GM18868 (cell line): ENCODE results near the gene SRGN.
"Not testable (repeated sequence)": the region's sequence is repeated elsewhere in the genome, so short reads cannot be mapped to it uniquely, and the experiment has no call there.

Experiments
- ATAC-seq: cut with Tn5 transposase; IDR thresholded peaks from one replicate; pipeline ENCODE4 v1.9.1; 2021; ENCODE audit warnings: mild to moderate bottlenecking, moderate library complexity; ENCODE audit not compliant: unreplicated experiment

The SRGN gene

DNA sequence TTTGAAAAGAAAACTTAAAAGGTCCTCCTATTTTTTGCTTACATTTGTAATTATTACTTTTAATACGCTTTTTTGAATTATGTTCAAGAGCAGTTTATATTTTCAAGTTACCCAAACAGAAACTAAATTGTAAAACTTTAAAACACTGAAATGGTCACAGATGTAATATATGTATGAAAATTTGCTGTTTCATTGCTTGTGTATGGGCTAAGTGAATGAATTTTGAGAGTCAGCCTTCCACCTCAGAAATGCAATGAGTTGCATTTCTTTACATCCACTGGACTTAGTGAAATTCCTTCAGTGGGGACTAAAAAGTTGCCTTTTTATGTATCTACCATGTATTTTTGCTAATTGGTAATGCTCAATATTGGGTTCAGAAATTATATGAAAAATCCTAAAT lies 37.7 kb downstream of the SRGN start:
- no peak for ATAC-seq

DNA sequence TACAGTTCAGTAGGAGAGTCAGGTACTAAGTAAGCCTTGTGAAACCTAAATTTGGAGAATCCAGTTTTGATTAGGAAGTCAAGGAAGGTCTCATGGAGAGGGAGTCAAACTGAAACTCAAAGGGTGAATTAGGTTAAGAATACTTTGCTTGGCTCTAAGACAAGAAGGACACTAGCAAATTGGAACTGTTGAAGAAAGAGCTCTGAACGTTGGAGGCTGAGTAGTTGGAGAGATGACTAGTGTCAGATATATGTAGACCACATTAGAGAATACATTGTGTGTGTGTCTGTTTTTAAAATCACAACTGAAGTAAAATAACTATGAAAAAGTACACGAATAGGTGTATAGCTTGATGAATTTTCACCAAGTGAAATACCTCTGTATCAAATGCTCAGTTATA lies 42.3 kb downstream of the SRGN start:
- ATAC-seq: no peak

DNA sequence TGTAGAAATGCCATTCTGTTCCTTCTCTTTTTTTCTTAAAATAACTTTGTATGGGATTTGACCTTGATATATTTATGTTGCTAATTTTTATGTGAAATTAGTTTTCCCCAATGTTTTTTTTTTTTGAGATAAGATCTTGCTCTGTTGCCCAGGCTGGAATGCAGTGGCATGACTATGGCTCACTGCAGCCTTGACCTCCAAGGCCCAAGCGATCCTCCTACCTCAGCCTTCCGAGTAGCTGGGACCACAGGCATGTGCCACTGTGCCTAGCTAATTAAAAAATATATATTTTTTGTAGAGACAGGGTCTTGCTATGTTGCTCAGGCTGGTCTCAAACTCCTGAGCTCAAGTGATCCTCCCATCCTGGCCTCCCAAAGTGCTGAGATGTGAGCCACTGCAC lies 52.1 kb downstream of the SRGN start:
- no peak for ATAC-seq

DNA sequence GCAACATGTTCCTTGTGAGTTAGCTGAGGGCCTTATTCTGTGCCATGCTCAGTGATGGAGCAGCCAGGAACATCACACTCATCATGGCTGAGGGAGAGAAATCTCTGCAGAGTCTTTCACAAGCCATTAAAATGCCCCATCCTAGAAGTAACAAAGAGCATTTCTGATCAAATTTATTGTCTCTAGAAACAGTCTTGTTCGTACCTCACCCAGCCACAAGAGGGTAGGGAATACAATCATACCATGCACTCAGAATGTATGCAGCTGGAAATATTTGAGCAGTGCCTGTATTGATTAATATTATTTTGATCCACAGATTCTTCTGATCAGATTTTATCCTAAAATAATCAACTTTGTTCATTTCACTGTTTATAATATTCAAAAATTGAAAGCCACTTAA lies 53.4 kb downstream of the SRGN start:
- no peak for ATAC-seq

DNA sequence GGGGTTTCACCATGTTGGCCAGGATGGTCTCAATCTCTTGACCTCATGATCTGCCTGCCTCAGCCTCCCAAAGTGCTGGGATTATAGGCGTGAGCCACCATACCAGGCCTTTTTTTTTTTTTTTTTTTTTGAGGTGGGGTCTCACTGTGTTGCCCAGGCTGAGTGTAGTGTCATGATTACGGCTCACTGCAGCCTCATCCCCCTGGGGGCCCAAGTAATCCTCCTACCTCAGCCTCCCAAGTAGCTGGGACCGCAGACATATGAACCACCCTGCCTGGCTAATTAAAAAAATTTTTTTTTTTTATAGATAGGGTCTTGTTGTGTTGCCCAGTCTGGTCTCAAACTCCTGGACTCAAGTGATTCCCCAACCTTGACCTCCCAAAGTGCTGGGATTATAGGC lies 54.2 kb downstream of the SRGN start:
- not testable (repeated sequence) for ATAC-seq

DNA sequence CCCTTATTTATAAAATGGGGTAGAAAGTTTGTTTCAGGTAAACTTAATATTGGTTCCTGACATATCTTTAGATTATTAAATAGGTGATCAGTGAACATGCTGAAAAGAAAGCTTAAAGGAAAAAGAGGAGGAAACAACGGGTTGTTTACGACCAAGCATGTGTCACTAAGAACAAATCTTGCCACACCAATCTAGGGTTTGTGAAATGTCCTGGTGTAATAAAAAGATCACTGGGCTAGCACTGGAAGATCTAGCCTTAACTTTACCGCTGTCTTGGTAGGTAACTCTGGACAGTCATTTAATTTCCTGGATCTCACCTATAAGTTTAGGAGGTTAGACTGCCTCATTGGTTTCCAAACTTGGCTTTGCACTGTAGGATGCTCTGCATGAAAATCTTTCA lies 55.1 kb downstream of the SRGN start:
- no peak for ATAC-seq

DNA sequence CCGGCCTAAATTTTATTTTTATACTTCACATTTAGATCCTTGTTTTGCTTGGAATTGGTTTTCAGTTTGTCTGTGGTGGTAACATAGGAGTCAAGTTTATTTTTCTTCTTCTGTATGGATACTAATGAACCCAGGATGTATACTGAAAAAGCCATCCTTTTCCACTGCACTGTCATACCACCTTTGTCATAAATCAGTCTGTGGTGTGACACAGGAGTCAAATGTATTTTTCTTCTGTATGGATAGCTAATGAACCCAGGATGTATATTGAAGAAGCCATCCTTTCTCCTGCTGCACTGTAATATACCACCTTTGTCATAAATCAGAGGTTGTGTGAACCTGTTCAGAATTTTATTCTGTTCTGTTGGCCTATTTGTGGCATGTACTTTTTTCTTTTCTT lies 57.4 kb downstream of the SRGN start:
- no peak for ATAC-seq

DNA sequence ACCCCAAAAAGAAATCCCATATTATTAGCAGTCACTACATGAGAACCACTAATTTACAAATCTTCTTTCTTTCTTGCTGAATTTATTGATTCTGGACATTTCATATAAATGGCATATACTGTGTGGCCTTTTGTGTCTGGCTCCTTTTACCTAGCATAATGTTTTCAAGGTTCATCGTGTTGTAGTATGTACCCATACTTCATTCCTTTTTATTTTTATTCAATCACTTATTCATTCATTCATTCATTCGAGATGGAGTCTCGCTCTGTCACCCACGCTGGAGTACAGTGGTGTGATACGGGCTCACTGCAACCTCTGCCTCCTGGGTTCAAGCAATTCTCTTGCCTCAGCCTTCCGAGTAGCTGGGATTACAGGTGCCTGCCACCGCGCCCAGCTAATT lies 58.0 kb downstream of the SRGN start:
- ATAC-seq: no peak

DNA sequence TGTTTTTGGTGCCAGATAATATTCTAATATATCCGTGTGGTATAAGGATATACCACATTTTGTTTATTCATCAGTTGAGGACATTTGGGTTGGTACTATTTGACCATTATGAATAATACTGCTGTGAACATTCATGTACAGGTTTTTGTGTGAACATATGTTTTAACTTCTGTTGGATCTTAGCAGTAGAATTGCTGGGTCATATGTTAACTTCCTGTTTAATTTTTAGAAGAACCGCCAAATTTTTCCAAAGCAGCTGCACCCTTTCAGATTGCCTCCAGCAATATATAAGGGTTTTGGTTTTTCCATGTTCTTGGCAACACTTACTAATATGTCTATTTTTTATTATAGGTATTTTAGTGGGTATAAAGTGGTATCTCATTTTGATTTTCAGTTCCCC lies 58.9 kb downstream of the SRGN start:
- no peak for ATAC-seq

DNA sequence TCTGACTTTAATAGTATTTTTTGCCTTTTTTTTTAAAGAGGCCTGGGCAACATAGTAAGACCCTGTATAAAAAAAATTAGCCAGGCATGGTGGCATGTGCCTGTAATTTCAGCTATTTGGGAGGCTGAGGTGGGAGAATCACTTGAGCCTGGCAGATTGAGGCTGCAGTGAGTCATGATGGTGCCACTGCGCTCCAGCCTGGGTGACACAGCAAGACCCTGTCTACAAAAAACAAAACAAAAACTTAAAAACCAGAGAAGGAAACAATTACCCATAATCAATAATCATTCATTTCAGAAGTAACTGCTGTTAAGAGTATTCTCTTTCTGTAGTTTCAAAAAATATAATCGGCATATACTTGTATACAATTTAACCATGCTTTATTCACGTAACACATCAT lies 64.1 kb downstream of the SRGN start:
- no peak for ATAC-seq

DNA sequence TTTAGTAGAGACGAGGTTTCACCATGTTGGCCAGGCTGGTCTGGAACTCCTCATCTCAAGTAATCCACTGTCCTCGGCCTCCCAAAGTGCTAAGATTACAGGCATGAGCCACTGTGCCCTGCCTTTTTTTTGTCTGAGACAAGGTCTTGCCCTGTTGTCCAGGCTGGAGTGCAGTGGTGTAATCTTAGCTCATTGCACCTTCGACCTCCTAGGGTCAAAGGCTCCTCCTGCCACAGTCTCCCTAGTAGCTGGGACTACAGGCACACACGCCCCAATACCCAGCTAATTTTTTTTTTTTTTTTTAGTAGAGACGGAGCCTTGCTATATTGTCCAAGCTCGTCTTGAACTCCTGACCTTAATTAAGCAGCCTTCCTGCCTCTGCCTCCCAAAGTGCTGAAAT lies 65.3 kb downstream of the SRGN start:
- ATAC-seq: no peak
